C4-2B (cell line): ENCODE results near the gene GPR12.

Experiments
- ZFX ChIP-seq: fragments of 450-650 bp; IDR thresholded peaks from 2 replicates; pipeline ENCODE4 v1.6.1; 2017
- TF ChIP-seq, protein P1 (sequence below): fragments of 450-650 bp; conservative IDR thresholded peaks from 2 replicates; pipeline ENCODE4 v1.5.1; 2017; ENCODE audit warnings: mild to moderate bottlenecking

- TF ChIP-seq, protein P1, sequence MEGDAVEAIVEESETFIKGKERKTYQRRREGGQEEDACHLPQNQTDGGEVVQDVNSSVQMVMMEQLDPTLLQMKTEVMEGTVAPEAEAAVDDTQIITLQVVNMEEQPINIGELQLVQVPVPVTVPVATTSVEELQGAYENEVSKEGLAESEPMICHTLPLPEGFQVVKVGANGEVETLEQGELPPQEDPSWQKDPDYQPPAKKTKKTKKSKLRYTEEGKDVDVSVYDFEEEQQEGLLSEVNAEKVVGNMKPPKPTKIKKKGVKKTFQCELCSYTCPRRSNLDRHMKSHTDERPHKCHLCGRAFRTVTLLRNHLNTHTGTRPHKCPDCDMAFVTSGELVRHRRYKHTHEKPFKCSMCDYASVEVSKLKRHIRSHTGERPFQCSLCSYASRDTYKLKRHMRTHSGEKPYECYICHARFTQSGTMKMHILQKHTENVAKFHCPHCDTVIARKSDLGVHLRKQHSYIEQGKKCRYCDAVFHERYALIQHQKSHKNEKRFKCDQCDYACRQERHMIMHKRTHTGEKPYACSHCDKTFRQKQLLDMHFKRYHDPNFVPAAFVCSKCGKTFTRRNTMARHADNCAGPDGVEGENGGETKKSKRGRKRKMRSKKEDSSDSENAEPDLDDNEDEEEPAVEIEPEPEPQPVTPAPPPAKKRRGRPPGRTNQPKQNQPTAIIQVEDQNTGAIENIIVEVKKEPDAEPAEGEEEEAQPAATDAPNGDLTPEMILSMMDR = no peak
- TF ChIP-seq ZFX = peak; percentile 11; the same call in 1 of the 2 replicates
Measured at GRCh38 chr13:26780411-26780810, 19.8 kb upstream of the GPR12 start.
